Suprapubic skin (tissue), 3 donors: ENCODE results near the gene SMYD3.

Experiments used
- CTCF ChIP-seq, 2 donors: fragments of 200-600 bp in 1 of 2; fragments of 450-650 bp in 1 of 2; sonication (generic) in 1 of 2; IDR thresholded peaks; one replicate each; pipeline ENCODE4 v1.5.1; 2016 to 2019; ENCODE audit warnings: antibody characterized with exemption in 2 of 2, mild to moderate bottlenecking in 1 of 2, moderate library complexity in 1 of 2
- EP300 ChIP-seq: sonication (generic); formaldehyde crosslinking; IDR thresholded peaks from one replicate; pipeline ENCODE4 v1.6.1; 2017; ENCODE audit warnings: antibody characterized with exemption
- POLR2A ChIP-seq, 2 donors: fragments of 450-650 bp; IDR thresholded peaks; one replicate each; pipeline ENCODE4 v1.6.1; 2017; ENCODE audit warnings: antibody characterized with exemption in 2 of 2, mild to moderate bottlenecking in 2 of 2, moderate library complexity in 2 of 2

GRCh38 chr1:245948786-245949185 is 558.3 kb downstream of the SMYD3 start:
- TF ChIP-seq EP300 (no peak), CTCF (IDR thresholded peaks at IDR 0.05) (no peak), POLR2A (IDR thresholded peaks at IDR 0.05) (no peak)
